HepG2 (cell line): ENCODE measurements around the gene FAM174C. TPM values are rescaled to one million over a fixed set of nuclear protein-coding genes. Genes with fewer than 3 reads are reported as not detected.

Source experiments
- ATF1 ChIP-seq: IDR thresholded peaks from 2 replicates; pipeline ENCODE4 v1.6.1; 2016; ENCODE audit warnings: mild to moderate bottlenecking, control low read depth
- DR1 ChIP-seq: sonication (generic); formaldehyde crosslinking; IDR thresholded peaks from 2 replicates; pipeline ENCODE4 v1.8.0; 2021; ENCODE audit warnings: mild to moderate bottlenecking, missing genetic modification reagents, inconsistent platforms
- ETS1 ChIP-seq: sonication (generic); formaldehyde crosslinking; IDR thresholded peaks from 2 replicates; pipeline ENCODE4 v1.4.0; 2020; ENCODE audit warnings: missing genetic modification reagents
- GTF3A ChIP-seq: sonication (generic); formaldehyde crosslinking; conservative IDR thresholded peaks from 2 replicates; pipeline ENCODE4 v1.4.0; 2020; ENCODE audit warnings: mild to moderate bottlenecking, missing genetic modification reagents
- HIVEP1 ChIP-seq: sonication (generic); formaldehyde crosslinking; IDR thresholded peaks from 2 replicates; pipeline ENCODE4 v1.4.0; 2020; ENCODE audit warnings: mild to moderate bottlenecking, missing genetic modification reagents
- HNF4A ChIP-seq: sonication (generic); formaldehyde crosslinking; IDR thresholded peaks from 2 replicates; pipeline ENCODE4 v1.4.0; 2020; ENCODE audit warnings: missing genetic modification reagents
- HOXA9 ChIP-seq: sonication (generic); formaldehyde crosslinking; IDR thresholded peaks from 2 replicates; pipeline ENCODE4 v1.8.1; 2022; ENCODE audit warnings: missing genetic modification reagents, mild to moderate bottlenecking, moderate library complexity, borderline replicate concordance
- NCOR1 ChIP-seq: fragments of 200-600 bp; sonication (generic); IDR thresholded peaks from 2 replicates; pipeline ENCODE4 v1.7.0; 2017; ENCODE audit warnings: antibody characterized with exemption, low read length, borderline replicate concordance
- RARA ChIP-seq: IDR thresholded peaks from 2 replicates; pipeline ENCODE4 v1.6.1; 2016; ENCODE audit warnings: missing genetic modification reagents, missing compliant biosample characterization
- TFAP4 ChIP-seq: sonication (generic); IDR thresholded peaks from 2 replicates; pipeline ENCODE4 v1.6.1; 2016; ENCODE audit warnings: low read depth, borderline replicate concordance
- ZBTB4 ChIP-seq: sonication (generic); formaldehyde crosslinking; IDR thresholded peaks from 2 replicates; pipeline ENCODE4 v1.4.0; 2020; ENCODE audit warnings: missing genetic modification reagents, mild to moderate bottlenecking, borderline replicate concordance
- ZHX1 ChIP-seq: sonication (generic); formaldehyde crosslinking; IDR thresholded peaks from 2 replicates; pipeline ENCODE4 v1.8.1; 2022; ENCODE audit warnings: low read depth, mild to moderate bottlenecking, missing genetic modification reagents
- ZIK1 ChIP-seq: sonication (generic); formaldehyde crosslinking; IDR thresholded peaks from 2 replicates; pipeline ENCODE4 v1.5.0; 2020; ENCODE audit warnings: mild to moderate bottlenecking, low read depth, missing genetic modification reagents, borderline replicate concordance
- ZNF329 ChIP-seq: sonication (generic); formaldehyde crosslinking; IDR thresholded peaks from 2 replicates; pipeline ENCODE4 v1.9.0; 2021; ENCODE audit warnings: low read depth, mild to moderate bottlenecking, missing genetic modification reagents
- ZNF724P ChIP-seq: sonication (generic); formaldehyde crosslinking; IDR thresholded peaks from 2 replicates; pipeline ENCODE4 v1.8.0; 2022; ENCODE audit warnings: missing genetic modification reagents, borderline replicate concordance
- ZNF768 ChIP-seq: sonication (generic); formaldehyde crosslinking; IDR thresholded peaks from 2 replicates; pipeline ENCODE4 v1.4.0; 2020; ENCODE audit warnings: missing genetic modification reagents
- ZNF782 ChIP-seq: sonication (generic); formaldehyde crosslinking; IDR thresholded peaks from 2 replicates; pipeline ENCODE4 v1.4.0; 2020; ENCODE audit warnings: missing genetic modification reagents, mild to moderate bottlenecking, borderline replicate concordance
- polyA plus RNA-seq, 8 experiments: library from polyadenylated mRNA; depleted of rRNA in 3 of 8; stranded (reverse) in 7 of 8; unstranded in 1 of 8; fragments of >200 nt; fragmentation: Illumina TruSeq in 4 of 8; extraction: Trizol in 4 of 8; gene quantifications; 2 replicates each; pipeline versions ENCODE4 v1.2.1 to v1.2.3, GENCODE V29; 2011 to 2016; ENCODE audit warnings: low read depth in 4 of 8, missing spikeins in 1 of 8, mixed read lengths in 1 of 8; ENCODE audit not compliant: insufficient read depth in 1 of 8
- total RNA-seq, 5 experiments: library from RNA; depleted of rRNA; stranded (reverse); fragments of >200 nt; fragmentation: Illumina TruSeq; extraction: Trizol; gene quantifications; 2 replicates each; pipeline ENCODE4 v1.2.3, GENCODE V29; 2016; ENCODE audit warnings: low read depth in 1 of 5

The FAM174C gene
- total and polyA plus RNA-seq, 2 of the 13 experiments (the other 11 are each of a cell fraction or from before 2014, with no cell fraction given) = 19.5 to 31.3 TPM

- TF ChIP-seq ZNF782 = no peak
- no peak; the same call in 1 of the 2 replicates for TF ChIP-seq ETS1
- peak; percentile 79 for TF ChIP-seq ZNF768 (CRISPR knock-in tag)
- no peak for TF ChIP-seq ATF1
- TF ChIP-seq ZHX1 (CRISPR knock-in tag) = peak; percentile 68
- no peak for TF ChIP-seq ZIK1 (CRISPR knock-in tag)
- TF ChIP-seq HOXA9 (CRISPR knock-in tag) = no peak
- TF ChIP-seq ZNF329 (CRISPR knock-in tag) = no peak; the same call in 1 of the 2 replicates
- no peak for TF ChIP-seq HIVEP1 (CRISPR knock-in tag)
- no peak for TF ChIP-seq NCOR1
- TF ChIP-seq ZBTB4 (CRISPR knock-in tag) = no peak
- no peak for TF ChIP-seq GTF3A (CRISPR knock-in tag)
- TF ChIP-seq TFAP4 = no peak
- no peak for TF ChIP-seq HNF4A (CRISPR knock-in tag)
- TF ChIP-seq RARA (CRISPR knock-in tag) = 0 out of 2 replicates have a peak, but pooled peaks have one; percentile 10
- 0 out of 2 replicates have a peak, but pooled peaks have one; percentile 36 for TF ChIP-seq ZNF724P
- TF ChIP-seq DR1 = 0 out of 2 replicates have a peak, but pooled peaks have one; percentile 26
Measured at GRCh38 chr19:1269478-1270212, 5.7 kb upstream of the FAM174C start (continued).
